VCaP (cell line): ENCODE measurements around the gene P2RX2.

Experiments
- H3K27ac ChIP-seq: fragments of 450-650 bp; 2 replicates; pipeline ENCODE4 v1.5.1; 2017
- CTCF ChIP-seq: fragments of 450-650 bp; conservative IDR thresholded peaks from 2 replicates; pipeline ENCODE4 v1.5.1; 2017; ENCODE audit warnings: mild to moderate bottlenecking, moderate library complexity

Gene P2RX2

GRCh38 chr12:132641811-132642650 lies 23.5 kb downstream of the P2RX2 start:
- H3K27ac ChIP-seq, result no peak overlapping the region
- no peak for TF ChIP-seq CTCF

- TF ChIP-seq CTCF, result no peak
- no peak overlapping the region for H3K27ac ChIP-seq
Observed at GRCh38 chr12:132642846-132643835, 24.6 kb downstream of the P2RX2 start.

- H3K27ac ChIP-seq, result no peak overlapping the region
- TF ChIP-seq CTCF, result no peak
Observed at GRCh38 chr12:132646850-132647249, 28.3 kb downstream of the P2RX2 start.

GRCh38 chr12:132647858-132648257 lies 29.3 kb downstream of the P2RX2 start:
- no peak overlapping the region for H3K27ac ChIP-seq
- TF ChIP-seq CTCF, result no peak

GRCh38 chr12:132648616-132649225 lies 30.1 kb downstream of the P2RX2 start:
- no peak for TF ChIP-seq CTCF

GRCh38 chr12:132649226-132649945 lies 30.8 kb downstream of the P2RX2 start:
- no peak overlapping the region for H3K27ac ChIP-seq
- TF ChIP-seq CTCF, result no peak

More at GRCh38 chr12:132648616-132649225, 30.1 kb downstream of the P2RX2 start:
- H3K27ac ChIP-seq, result no peak overlapping the region
